ENCODE data around the gene PRKCA.
"Not testable (repeated sequence)": the region's sequence is repeated elsewhere in the genome, so short reads cannot be mapped to it uniquely, and the experiment has no call there.

PRKCA gene

GRCh38 chr17:66714046-66715023 lies 411.9 kb downstream of the PRKCA start:
- DNase-seq (ENCODE audit: low read depth in 2 of 2): no peak

- DNase-seq (ENCODE audit: low read depth in 2 of 2): no peak
These were observed 412.8 kb downstream of the PRKCA start for GRCh38 chr17:66715076-66715675.

- no peak for DNase-seq (ENCODE audit: low read depth in 2 of 2)
These were observed 413.3 kb downstream of the PRKCA start for GRCh38 chr17:66715745-66716156.

GRCh38 chr17:66716236-66717026 lies 414.0 kb downstream of the PRKCA start:
- no peak for DNase-seq (ENCODE audit: low read depth in 2 of 2)

GRCh38 chr17:66717641-66718058 lies 415.2 kb downstream of the PRKCA start:
- DNase-seq (ENCODE audit: low read depth in 2 of 2): no peak

GRCh38 chr17:66720027-66720426 lies 417.6 kb downstream of the PRKCA start:
- no peak for DNase-seq (ENCODE audit: low read depth in 2 of 2)

GRCh38 chr17:66720567-66720966 lies 418.2 kb downstream of the PRKCA start:
- DNase-seq (ENCODE audit: low read depth in 2 of 2): no peak

GRCh38 chr17:66722341-66722740 lies 419.9 kb downstream of the PRKCA start:
- DNase-seq (ENCODE audit: low read depth in 2 of 2): no peak

- DNase-seq (ENCODE audit: low read depth in 2 of 2): no peak
These were observed 422.3 kb downstream of the PRKCA start for GRCh38 chr17:66724581-66725341.

GRCh38 chr17:66725438-66725837 lies 423.0 kb downstream of the PRKCA start:
- DNase-seq (ENCODE audit: low read depth in 2 of 2): not testable (repeated sequence)

- no peak for DNase-seq (ENCODE audit: low read depth in 2 of 2)
These were observed 423.5 kb downstream of the PRKCA start for GRCh38 chr17:66725956-66726355.

- no peak for DNase-seq (ENCODE audit: low read depth in 2 of 2)
These were observed 424.0 kb downstream of the PRKCA start for GRCh38 chr17:66726371-66726770.

- DNase-seq (ENCODE audit: low read depth in 2 of 2): no peak
These were observed 424.4 kb downstream of the PRKCA start for GRCh38 chr17:66726846-66727245.

GRCh38 chr17:66727634-66728570 lies 425.5 kb downstream of the PRKCA start:
- DNase-seq (ENCODE audit: low read depth in 2 of 2): no peak

GRCh38 chr17:66730461-66730923 lies 428.1 kb downstream of the PRKCA start:
- DNase-seq (ENCODE audit: low read depth in 2 of 2): no peak

GRCh38 chr17:66733759-66734158 lies 431.3 kb downstream of the PRKCA start:
- no peak for DNase-seq (ENCODE audit: low read depth in 2 of 2)

GRCh38 chr17:66734186-66734943 lies 432.0 kb downstream of the PRKCA start:
- DNase-seq (ENCODE audit: low read depth in 2 of 2): no peak

- DNase-seq (ENCODE audit: low read depth in 2 of 2): no peak
These were observed 435.1 kb downstream of the PRKCA start for GRCh38 chr17:66737524-66737923.

GRCh38 chr17:66738301-66738700 lies 435.9 kb downstream of the PRKCA start:
- DNase-seq (ENCODE audit: low read depth in 2 of 2): no peak

Measured in stimulated activated CD8-positive, alpha-beta memory T cell treated with anti-CD3 and anti-CD28 coated beads, Interleukin-15, amount 100 ng/mL, for 4 hours (primary cell).